ENCODE results near the gene TRIM2. TPM values are rescaled to one million over a fixed set of nuclear protein-coding genes. Genes with fewer than 3 reads are reported as not detected.

Gene TRIM2
- total and polyA plus RNA-seq, 2 of the 8 experiments (the other 6 are each of a cell fraction or from before 2014, with no cell fraction given): 34.0 to 59.8 TPM

DNA sequence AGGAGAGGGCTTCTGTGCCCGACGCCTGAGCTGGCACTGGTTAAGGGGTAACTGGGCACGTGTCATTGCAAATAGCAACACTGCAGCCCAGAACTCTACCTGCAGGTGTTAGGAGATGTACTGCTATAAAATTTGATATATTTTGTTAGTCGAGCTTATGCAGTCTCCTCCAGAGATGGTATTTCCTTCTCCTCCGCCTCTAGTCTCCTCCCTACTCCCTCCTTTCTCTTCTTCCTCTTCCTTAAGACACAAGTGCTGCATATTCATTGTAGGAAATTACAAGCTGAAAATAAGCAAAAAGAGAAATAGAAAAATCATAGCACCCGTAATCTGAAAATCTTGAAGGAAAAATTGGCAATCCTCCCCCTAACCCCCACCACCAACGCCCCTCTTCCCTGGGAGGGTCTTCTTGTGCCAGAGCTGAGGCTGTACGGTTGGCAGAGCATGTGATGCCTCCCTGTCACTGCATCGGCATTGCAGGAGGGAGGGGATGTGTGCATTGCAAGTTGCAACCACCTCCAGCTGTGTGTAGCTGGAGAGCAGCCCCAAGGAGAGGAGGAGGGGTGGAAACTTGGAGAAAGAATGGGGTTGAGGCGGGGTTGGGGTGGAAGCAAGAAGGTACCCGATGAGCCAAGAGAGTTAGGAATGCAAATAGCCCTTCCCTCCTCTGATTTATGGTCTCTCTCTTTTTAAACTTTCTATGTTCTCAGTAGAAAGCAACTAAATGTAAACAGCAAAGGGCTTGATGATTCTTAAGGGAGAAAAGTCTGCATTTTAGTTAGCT, 92.0 kb downstream of the TRIM2 start:
- TF ChIP-seq SP2 (IDR thresholded peaks at IDR 0.05; ENCODE audit: low read length): no peak
- H3K23me2 ChIP-seq (ENCODE audit: low read depth, low read length): no peaks in the 10 kb centered on the region
- H3K4me3 ChIP-seq (ENCODE audit: extremely low read depth in 1 of 4, insufficient read depth in 2 of 4, low read depth in 3 of 4, low read length in 4 of 4): no peak overlapping the region
- H3K27ac ChIP-seq (ENCODE audit: low read depth, low read length): no peak overlapping the region
- H3K79me1 ChIP-seq (ENCODE audit: low read depth, low read length): no peaks in the 10 kb centered on the region
- CTCF ChIA-PET (ENCODE audit: partially characterized antibody): interaction anchor here (0.6 to 1.8 kb wide), 17 partner anchors 9 to 153 kb away, joined by 3 to 6 read pairs (median 4); partner anchors contain the start of gene TRIM2
- H2BK12ac ChIP-seq (ENCODE audit: low read depth, low read length): no peak overlapping the region
- H2AFZ ChIP-seq (ENCODE audit: low read length): no peak overlapping the region
- H3K36me3 ChIP-seq (ENCODE audit: control insufficient read depth in 2 of 4, insufficient read depth in 4 of 4, low read length in 3 of 4): peaks cover 12 to 59% (median 25%) of the 10 kb centered on the region in 4 experiments; a peak in 7 of 8 replicates
- no peak overlapping the region for H3K23ac ChIP-seq (ENCODE audit: insufficient read length)
- DNase-seq (ENCODE audit: low read depth in 1 of 2, low spot score in 2 of 2) (no peak), FAIRE-seq (no peak)
- no peak overlapping the region for H3K9ac ChIP-seq (replicated peaks in 1 of 4; ENCODE audit: extremely low read depth in 1 of 4, low read depth in 3 of 4, low read length in 3 of 4)
- peaks cover 2 to 6% of the 10 kb centered on the region in 2 experiments; a peak in 1 of 4 replicates for H3K9me3 ChIP-seq (ENCODE audit: insufficient read depth in 2 of 2, low read depth in 1 of 2, low read length in 1 of 2)
- POLR2A ChIA-PET (ENCODE audit: partially characterized antibody): interaction anchor here (0.9 to 1.4 kb wide), 3 partner anchors 10 to 73 kb away, joined by 3 to 4 read pairs (median 3); no protein-coding TSS in a partner anchor
- no peak overlapping the region for H2BK5ac ChIP-seq (ENCODE audit: low read depth, low read length)
- H2BK20ac ChIP-seq (ENCODE audit: low read length): no peak overlapping the region
- H3K79me2 ChIP-seq (ENCODE audit: control insufficient read depth in 1 of 2, insufficient read depth in 2 of 2, low read length in 2 of 2): 0 out of 4 replicates have a peak, but pooled peaks cover 0 to under 1% of the 10 kb centered on the region in 2 experiments
- H3K4me1 ChIP-seq (replicated peaks in 1 of 4; ENCODE audit: control insufficient read depth in 3 of 4, insufficient read depth in 4 of 4, low read length in 3 of 4): peaks cover 0 to 11% (median 1%) of the 10 kb centered on the region in 4 experiments; a peak in 4 of 7 replicates
- 0 out of 7 replicates have a peak, but pooled peaks cover 0 to 3% (median 0%) of the 10 kb centered on the region in 4 experiments for H3K27me3 ChIP-seq (replicated peaks in 1 of 4; ENCODE audit: control insufficient read depth in 3 of 4, extremely low read depth in 1 of 4, insufficient read depth in 3 of 4, low read length in 3 of 4)
- H3K4me2 ChIP-seq (ENCODE audit: insufficient read depth in 1 of 2, low read depth in 2 of 2, low read length in 2 of 2): no peak overlapping the region
- 84% methylated on average over 11 of the region's 11 CpGs; no CpG with 5 or more reads in 1 of the 2 experiments for WGBS, 2 experiments (ENCODE audit: extremely low coverage in 1 of 2, insufficient coverage in 1 of 2, insufficient read length in 1 of 2, insufficient replicate concordance in 2 of 2, low coverage in 1 of 2, low lambda C conversion rate in 2 of 2, missing lambda C conversion rate in 1 of 2)
- H3K4ac ChIP-seq (replicated peaks; ENCODE audit: insufficient read length, low read depth, low read length): no peak overlapping the region
- H3K56ac ChIP-seq (replicated peaks; ENCODE audit: insufficient read length, low read depth, low read length): no peak overlapping the region
- H3K14ac ChIP-seq (ENCODE audit: insufficient read length): no peak overlapping the region
- no peak overlapping the region for H4K91ac ChIP-seq (replicated peaks; ENCODE audit: insufficient read length, low read length)
- no peak overlapping the region for H2BK120ac ChIP-seq (replicated peaks; ENCODE audit: low read depth, low read length)
- no peak overlapping the region for H2BK15ac ChIP-seq (ENCODE audit: low read length)
- no peak overlapping the region for H4K5ac ChIP-seq (ENCODE audit: insufficient read length, low read depth, low read length)
- H4K20me1 ChIP-seq (replicated peaks in 1 of 2; ENCODE audit: control insufficient read depth in 1 of 2, insufficient read depth in 2 of 2, low read length in 2 of 2): no peaks in the 10 kb centered on the region
- H4K8ac ChIP-seq (ENCODE audit: extremely low read depth, insufficient read depth, low read length): no peak overlapping the region
- H3K18ac ChIP-seq (ENCODE audit: extremely low read depth, low read length): no peak overlapping the region
- H2AK5ac ChIP-seq (ENCODE audit: low read depth, low read length): no peak overlapping the region
